GM12892 (cell line): ENCODE measurements around the gene RNF183.

Experiments
- POLR2A ChIP-seq: IDR thresholded peaks from 2 replicates; pipeline ENCODE4 v1.6.1; 2011; ENCODE audit warnings: low read depth, low read length, control low read depth
- POLR2AphosphoS5 ChIP-seq: IDR thresholded peaks from 2 replicates; pipeline ENCODE4 v1.6.1; 2011; ENCODE audit warnings: low read depth, low read length, control low read depth

- TF ChIP-seq POLR2A (no peak), POLR2AphosphoS5 (no peak)
Observed at GRCh38 chr9:113298311-113298710, 4.9 kb downstream of the RNF183 start.
